Activated CD4-positive, alpha-beta T cell treated with anti-CD3 and anti-CD28 coated beads, Interleukin-2, Interleukin-4, amounts not matched to agents 100 ng/mL and 50 ng/mL, durations not matched to agents 16 hours and 8 hours (primary cell): ENCODE data around the gene HNRNPC.
"Not testable (repeated sequence)": the region's sequence is repeated elsewhere in the genome, so short reads cannot be mapped to it uniquely, and the experiment has no call there.

Experiments
- DNase-seq: peaks from one replicate; pipeline ENCODE4 v3.0.0-alpha.2; 2020; ENCODE audit warnings: low spot score

HNRNPC gene

GRCh38 chr14:21269252-21270046 is at the start of gene HNRNPC:
Gene HNRNPC, minus strand, starts transcription at chr14:21269442. Its CDS starts 35,249 bp downstream, at chr14:21234193.
- peak; percentile 100 for DNase-seq

- DNase-seq, result no peak
These were observed 48.2 kb upstream of the HNRNPC start for GRCh38 chr14:21317398-21317797.

- no peak for DNase-seq
These were observed 44.3 kb upstream of the HNRNPC start for GRCh38 chr14:21313512-21313911.

- no peak for DNase-seq
These were observed 42.4 kb upstream of the HNRNPC start for GRCh38 chr14:21311614-21312013.

- no peak for DNase-seq
These were observed 40.7 kb upstream of the HNRNPC start for GRCh38 chr14:21309956-21310355.

- no peak for DNase-seq
These were observed 40.0 kb upstream of the HNRNPC start for GRCh38 chr14:21309238-21309636.

- peak; percentile 86 for DNase-seq
These were observed 39.4 kb upstream of the HNRNPC start for GRCh38 chr14:21308479-21309237.

GRCh38 chr14:21308132-21308478 is 38.9 kb upstream of the HNRNPC start:
- DNase-seq, result no peak

- no peak for DNase-seq
These were observed 38.4 kb upstream of the HNRNPC start for GRCh38 chr14:21307637-21308036.

- not testable (repeated sequence) for DNase-seq
These were observed 33.5 kb upstream of the HNRNPC start for GRCh38 chr14:21302836-21303140.

GRCh38 chr14:21302013-21302835 is 33.0 kb upstream of the HNRNPC start:
- DNase-seq, result no peak

- DNase-seq, result no peak
These were observed 31.6 kb upstream of the HNRNPC start for GRCh38 chr14:21300892-21301291.

GRCh38 chr14:21299562-21300130 is 30.4 kb upstream of the HNRNPC start:
- no peak for DNase-seq

GRCh38 chr14:21298358-21298757 is 29.1 kb upstream of the HNRNPC start:
- no peak for DNase-seq

GRCh38 chr14:21294026-21294425 is 24.8 kb upstream of the HNRNPC start:
- not testable (repeated sequence) for DNase-seq

- DNase-seq, result no peak
These were observed 17.9 kb upstream of the HNRNPC start for GRCh38 chr14:21287168-21287567.

GRCh38 chr14:21286516-21286915 is 17.3 kb upstream of the HNRNPC start:
- DNase-seq, result not testable (repeated sequence)

- not testable (repeated sequence) for DNase-seq
These were observed 12.7 kb upstream of the HNRNPC start for GRCh38 chr14:21281917-21282316.

GRCh38 chr14:21279783-21280182 is 10.5 kb upstream of the HNRNPC start, which contains the start of gene RPGRIP1:
Gene RPGRIP1, plus strand, starts transcription at chr14:21280083. Its CDS starts 7,894 bp downstream, at chr14:21287977.
- DNase-seq, result no peak

- DNase-seq, result no peak
These were observed 9.4 kb upstream of the HNRNPC start for GRCh38 chr14:21278632-21279031.

GRCh38 chr14:21275261-21275858 is 6.1 kb upstream of the HNRNPC start:
- no peak for DNase-seq

GRCh38 chr14:21272661-21273060 is 3.4 kb upstream of the HNRNPC start:
- not testable (repeated sequence) for DNase-seq
